H1 (cell line): ENCODE data around the gene CGRRF1. TPM values are rescaled to one million over a fixed set of nuclear protein-coding genes. Genes with fewer than 3 reads are reported as not detected.
A peak's percentile ranks its signal among the peaks of the same experiment; 100 is the strongest.

Experiments used
- CTCF ChIA-PET: fragments of 300-600 bp; sonication (Branson Sonifier 250); formaldehyde crosslinking; loops from one replicate; lab custom pipeline; 2021; ENCODE audit not compliant: partially characterized antibody; lab: Charles Lee
- POLR2A ChIA-PET: fragments of 300-600 bp; sonication (Branson Sonifier 250); formaldehyde crosslinking; loops from one replicate; lab custom pipeline; 2021; ENCODE audit warnings: inconsistent platforms; ENCODE audit not compliant: partially characterized antibody; lab: Charles Lee
- DNase-seq, 2 experiments: peaks; one replicate each; pipeline versions ENCODE4 v3.0.0 to v3.0.0-alpha.2; 2010 to 2022; ENCODE audit warnings: low spot score in 2 of 2, low read depth in 1 of 2, mixed read lengths in 1 of 2
- FAIRE-seq: peaks from 2 replicates; lab custom pipeline; 2011; peaks lifted over from hg19 to GRCh38; lab: Jason Lieb, UNC
- H2AFZ ChIP-seq: 2 replicates; pipeline ENCODE4 v1.8.1; 2012; ENCODE audit warnings: low read length, inconsistent platforms
- H2AK5ac ChIP-seq: 2 replicates; pipeline ENCODE4 v1.6.1; 2013; ENCODE audit warnings: low read depth, low read length
- H2BK120ac ChIP-seq: replicated peaks from 2 replicates; pipeline ENCODE3; 2013; ENCODE audit warnings: low read depth, low read length, inconsistent platforms
- H2BK12ac ChIP-seq: 2 replicates; pipeline ENCODE4 v1.6.1; 2013; ENCODE audit warnings: low read depth, low read length
- H2BK15ac ChIP-seq: 2 replicates; pipeline ENCODE4 v1.6.1; 2013; ENCODE audit warnings: low read length
- H2BK20ac ChIP-seq: 2 replicates; pipeline ENCODE4 v1.6.1; 2013; ENCODE audit warnings: low read length
- H2BK5ac ChIP-seq: 2 replicates; pipeline ENCODE4 v1.6.1; 2013; ENCODE audit warnings: low read depth, low read length
- H3K14ac ChIP-seq: 2 replicates; pipeline ENCODE4 v1.6.1; 2013; ENCODE audit warnings: inconsistent platforms; ENCODE audit not compliant: insufficient read length
- H3K18ac ChIP-seq: 2 replicates; pipeline ENCODE4 v1.6.1; 2013; ENCODE audit warnings: low read length; ENCODE audit errors: extremely low read depth
- H3K23ac ChIP-seq: 2 replicates; pipeline ENCODE4 v1.6.1; 2013; ENCODE audit warnings: inconsistent platforms; ENCODE audit not compliant: insufficient read length
- H3K23me2 ChIP-seq: 2 replicates; pipeline ENCODE4 v1.6.1; 2013; ENCODE audit warnings: low read depth, low read length
- H3K27ac ChIP-seq: 2 replicates; pipeline ENCODE4 v1.6.1; 2011; ENCODE audit warnings: low read depth, low read length, inconsistent platforms
- H3K27me3 ChIP-seq, 4 experiments: replicated peaks in 1 of 4; 1 replicate in 1 of 4; 2 replicates in 3 of 4; pipeline versions ENCODE4 v1.6.1 to v1.8.1; 2011 to 2013; ENCODE audit warnings: low read length in 3 of 4, mild to moderate bottlenecking in 3 of 4, inconsistent platforms in 2 of 4, mixed read lengths in 2 of 4, moderate library complexity in 1 of 4; ENCODE audit not compliant: control insufficient read depth in 3 of 4, insufficient read depth in 3 of 4; ENCODE audit errors: extremely low read depth in 1 of 4
- H3K36me3 ChIP-seq, 4 experiments: 2 replicates each; pipeline versions ENCODE4 v1.6.1 to v1.8.1; 2011 to 2013; ENCODE audit warnings: mild to moderate bottlenecking in 4 of 4, low read length in 3 of 4, moderate library complexity in 2 of 4, control low read depth in 1 of 4, inconsistent platforms in 1 of 4; ENCODE audit not compliant: insufficient read depth in 4 of 4, control insufficient read depth in 2 of 4
- H3K4ac ChIP-seq: replicated peaks from 2 replicates; pipeline ENCODE3; 2013; ENCODE audit warnings: low read length, low read depth, mixed read lengths, inconsistent platforms; ENCODE audit not compliant: insufficient read length
- H3K4me1 ChIP-seq, 4 experiments: replicated peaks in 1 of 4; 1 replicate in 1 of 4; 2 replicates in 3 of 4; pipeline versions ENCODE4 v1.6.1 to v1.8.1; 2011 to 2013; ENCODE audit warnings: low read length in 3 of 4, inconsistent platforms in 2 of 4, mixed read lengths in 1 of 4; ENCODE audit not compliant: insufficient read depth in 4 of 4, control insufficient read depth in 3 of 4
- H3K4me2 ChIP-seq, 2 experiments: 2 replicates each; pipeline versions ENCODE4 v1.6.1 to v1.8.1; 2011 to 2013; ENCODE audit warnings: low read depth in 2 of 2, low read length in 2 of 2, control low read depth in 1 of 2, inconsistent platforms in 1 of 2, mild to moderate bottlenecking in 1 of 2; ENCODE audit not compliant: insufficient read depth in 1 of 2
- H3K4me3 ChIP-seq, 4 experiments: fragments of 200-600, 300-600 bp in 1 of 4; sonication (generic), shearing (Covaris generic), sonication (Bioruptor Twin) in 1 of 4; 2 replicates each; pipeline versions ENCODE4 v1.5.1 to v1.8.1; 2011 to 2016; ENCODE audit warnings: low read length in 4 of 4, low read depth in 3 of 4, control low read depth in 2 of 4, inconsistent platforms in 2 of 4, mild to moderate bottlenecking in 2 of 4, mixed read lengths in 1 of 4, moderate library complexity in 1 of 4; ENCODE audit not compliant: insufficient read depth in 2 of 4; ENCODE audit errors: extremely low read depth in 1 of 4
- H3K56ac ChIP-seq: replicated peaks from 2 replicates; pipeline ENCODE3; 2013; ENCODE audit warnings: low read depth, mild to moderate bottlenecking, mixed read lengths, low read length, inconsistent platforms; ENCODE audit not compliant: insufficient read length
- H3K79me1 ChIP-seq: 2 replicates; pipeline ENCODE4 v1.6.1; 2013; ENCODE audit warnings: low read depth, low read length, control low read depth
- H3K79me2 ChIP-seq, 2 experiments: 2 replicates each; pipeline versions ENCODE4 v1.6.1 to v1.8.1; 2012 to 2013; ENCODE audit warnings: low read length in 2 of 2, mild to moderate bottlenecking in 2 of 2, inconsistent platforms in 1 of 2; ENCODE audit not compliant: insufficient read depth in 2 of 2, control insufficient read depth in 1 of 2
- H3K9ac ChIP-seq, 4 experiments: replicated peaks in 1 of 4; 1 replicate in 1 of 4; 2 replicates in 3 of 4; pipeline versions ENCODE4 v1.6.1 to v1.8.1; 2011 to 2013; ENCODE audit warnings: low read depth in 3 of 4, low read length in 3 of 4, control low read depth in 2 of 4, mild to moderate bottlenecking in 2 of 4, moderate library complexity in 2 of 4, inconsistent platforms in 1 of 4; ENCODE audit errors: extremely low read depth in 1 of 4
- H3K9me3 ChIP-seq, 2 experiments: 2 replicates each; pipeline versions ENCODE4 v1.6.1 to v1.8.1; 2012 to 2013; ENCODE audit warnings: mild to moderate bottlenecking in 2 of 2, moderate library complexity in 2 of 2, control low read depth in 1 of 2, inconsistent platforms in 1 of 2, low read depth in 1 of 2, low read length in 1 of 2, mixed read lengths in 1 of 2; ENCODE audit not compliant: insufficient read depth in 2 of 2
- H4K20me1 ChIP-seq, 2 experiments: replicated peaks in 1 of 2; 2 replicates each; pipeline versions ENCODE3 to v1.8.1; 2011 to 2013; ENCODE audit warnings: inconsistent platforms in 2 of 2, low read length in 2 of 2, mild to moderate bottlenecking in 1 of 2; ENCODE audit not compliant: insufficient read depth in 2 of 2, control insufficient read depth in 1 of 2
- H4K5ac ChIP-seq: 2 replicates; pipeline ENCODE4 v1.6.1; 2013; ENCODE audit warnings: low read length, low read depth, mixed read lengths, inconsistent platforms; ENCODE audit not compliant: insufficient read length
- H4K8ac ChIP-seq: 2 replicates; pipeline ENCODE4 v1.8.0; 2013; ENCODE audit warnings: mild to moderate bottlenecking, moderate library complexity, low read length, inconsistent platforms; ENCODE audit not compliant: insufficient read depth; ENCODE audit errors: extremely low read depth
- H4K91ac ChIP-seq: replicated peaks from 2 replicates; pipeline ENCODE3; 2013; ENCODE audit warnings: low read length, mixed read lengths, inconsistent platforms; ENCODE audit not compliant: insufficient read length
- ASH2L ChIP-seq: fragments of 200-600, 300-600 bp; sonication (generic); IDR thresholded peaks from one replicate; pipeline ENCODE4 v1.7.1; 2017; ENCODE audit warnings: low read length
- CBX8 ChIP-seq: fragments of 300-800, 300-1000 bp; sonication (generic); IDR thresholded peaks from 2 replicates; pipeline ENCODE4 v1.7.1; 2016; ENCODE audit warnings: low read depth, low read length, borderline replicate concordance
- EP300 ChIP-seq, 2 experiments: IDR thresholded peaks; 1 replicate in 1 of 2; 2 replicates in 1 of 2; pipeline ENCODE4 v1.6.1; 2011 to 2012; ENCODE audit warnings: low read depth in 2 of 2, low read length in 2 of 2, mild to moderate bottlenecking in 2 of 2, borderline replicate concordance in 1 of 2, inconsistent platforms in 1 of 2, moderate library complexity in 1 of 2
- GTF2F1 ChIP-seq: IDR thresholded peaks from 2 replicates; pipeline ENCODE4 v1.6.1; 2012; ENCODE audit warnings: low read depth, low read length, improper control_type of control experiment, borderline replicate concordance
- HDAC2 ChIP-seq, 2 experiments: fragments of 300-600 bp in 1 of 2; sonication (generic) in 1 of 2; IDR thresholded peaks; 2 replicates each; pipeline ENCODE4 v1.6.1; 2011 to 2012; ENCODE audit warnings: low read depth in 2 of 2, low read length in 2 of 2, mild to moderate bottlenecking in 2 of 2, moderate library complexity in 2 of 2, borderline replicate concordance in 1 of 2, inconsistent platforms in 1 of 2
- NRF1 ChIP-seq: IDR thresholded peaks from 2 replicates; pipeline ENCODE4 v1.6.1; 2011; ENCODE audit warnings: mild to moderate bottlenecking, low read depth, low read length, improper control_type of control experiment
- RAD21 ChIP-seq, 2 experiments: IDR thresholded peaks in 1 of 2; conservative IDR thresholded peaks in 1 of 2; 2 replicates each; pipeline ENCODE4 v1.6.1; 2011; ENCODE audit warnings: low read depth in 2 of 2, low read length in 2 of 2, improper control_type of control experiment in 1 of 2, inconsistent platforms in 1 of 2, mild to moderate bottlenecking in 1 of 2, moderate library complexity in 1 of 2
- RBBP5 ChIP-seq: IDR thresholded peaks from 2 replicates; pipeline ENCODE4 v1.7.1; 2012; ENCODE audit warnings: low read depth, mild to moderate bottlenecking, inconsistent platforms, low read length, moderate library complexity, borderline replicate concordance
- RXRA ChIP-seq: IDR thresholded peaks from 2 replicates; pipeline ENCODE4 v1.6.1; 2011; ENCODE audit warnings: low read depth, mild to moderate bottlenecking, low read length, moderate library complexity; ENCODE audit not compliant: insufficient read depth
- SIX5 ChIP-seq: IDR thresholded peaks from 2 replicates; pipeline ENCODE4 v1.6.1; 2011; ENCODE audit warnings: mild to moderate bottlenecking, low read depth, low read length
- TAF1 ChIP-seq: IDR thresholded peaks from 2 replicates; pipeline ENCODE4 v1.6.1; 2011; ENCODE audit warnings: mild to moderate bottlenecking, low read depth, low read length
- TEAD4 ChIP-seq: IDR thresholded peaks from 2 replicates; pipeline ENCODE4 v1.6.1; 2012; ENCODE audit warnings: low read depth, low read length, inconsistent platforms, mixed read lengths
- WGBS, 2 experiments: shearing (Covaris generic) in 1 of 2; methylation state at CpG; one replicate each; pipeline versions ENCODE4 v1.1.6 to v1.1.7; 2013 to 2015; ENCODE audit warnings: low lambda C conversion rate in 2 of 2, mixed read lengths in 2 of 2, inconsistent platforms in 1 of 2, low coverage in 1 of 2, missing lambda C conversion rate in 1 of 2; ENCODE audit not compliant: insufficient replicate concordance in 2 of 2, insufficient coverage in 1 of 2, insufficient read length in 1 of 2; ENCODE audit errors: extremely low coverage in 1 of 2, missing lambda C conversion rate in 1 of 2; 5-methylcytosine and 5-hydroxymethylcytosine counted together
- polyA plus RNA-seq, 7 experiments: library from polyadenylated mRNA; depleted of rRNA in 3 of 7; stranded (reverse) in 5 of 7; unstranded in 2 of 7; fragments of >200 nt in 5 of 7; fragments of 200-250 nt in 2 of 7; gene quantifications; 1 replicate in 5 of 7; 2 replicates in 1 of 7; 4 replicates in 1 of 7; pipeline versions ENCODE4 v1.2.1 to v1.2.3, GENCODE V29; 2011 to 2013; ENCODE audit warnings: missing spikeins in 2 of 7, mixed read lengths in 2 of 7
- total RNA-seq: library from RNA; stranded (reverse); fragmentation: NEBNext Ultra II Directional; extraction: Animal tissue kit (Norgen Biotek cat#: 25700); gene quantifications from 2 replicates; pipeline ENCODE4 v1.2.1, GENCODE V29; 2021

The CGRRF1 gene
- total and polyA plus RNA-seq, 2 of the 8 experiments (the other 6 are each of a cell fraction or from before 2014, with no cell fraction given) = 7.4 to 20.2 TPM

- no peak for FAIRE-seq
- Histone ChIP-seq H3K9ac (no peak overlapping the region), H4K91ac (no peak overlapping the region), H3K4me1 (peaks cover 0 to 2% (median 0%) of the 10 kb centered on the region in 4 experiments; a peak in 1 of 7 replicates), H2BK12ac (0 out of 2 replicates have a peak overlapping the region, but pooled peaks have one; percentile 13), H2BK20ac (no peak overlapping the region), H3K56ac (no peak overlapping the region), H3K79me2 (no peaks in the 10 kb centered on the region), H2BK120ac (no peak overlapping the region), H2AFZ (0 out of 2 replicates have a peak overlapping the region, but pooled peaks have one; percentile 47), H4K8ac (no peak overlapping the region)
- CTCF ChIA-PET = interaction anchor here (0.8 to 2.0 kb wide), 7 partner anchors 14 to 348 kb away, joined by 3 to 9 read pairs (median 3); partner anchors contain the start of gene CGRRF1
- TF ChIP-seq EP300 (IDR thresholded peaks at IDR 0.05; ENCODE audit: borderline replicate concordance in 1 of 2, low read depth in 2 of 2, low read length in 2 of 2) = no peak
- no peak for TF ChIP-seq SIX5
- no peak for TF ChIP-seq HDAC2 (IDR thresholded peaks at IDR 0.05; ENCODE audit: borderline replicate concordance in 1 of 2, low read depth in 2 of 2, low read length in 2 of 2)
- TF ChIP-seq RBBP5 = no peak
- TF ChIP-seq NRF1 = no peak
- TF ChIP-seq RXRA = no peak
- TF ChIP-seq RAD21 (IDR thresholded peaks at IDR 0.05 in 1 of 2, conservative IDR thresholded peaks at IDR 0.05 in 1 of 2; ENCODE audit: low read depth in 2 of 2, low read length in 2 of 2) = no peak
- no peak for TF ChIP-seq TAF1
- TF ChIP-seq ASH2L = no peak
- no peak for TF ChIP-seq TEAD4
- no peak for TF ChIP-seq GTF2F1
- no peak for TF ChIP-seq CBX8
- TF ChIP-seq, all 59 proteins: peak for 0
- H3K27me3 ChIP-seq = no peaks in the 10 kb centered on the region
- WGBS, 2 experiments = 78% methylated on average over 1 of the region's 1 CpG; no CpG with 5 or more reads in 1 of the 2 experiments
- POLR2A ChIA-PET = interaction anchor here (0.6 to 2.1 kb wide), 3 partner anchors 11 to 410 kb away, joined by 3 to 7 read pairs (median 3); partner anchors contain the start of gene SAMD4A
- H3K9me3 ChIP-seq = no peaks in the 10 kb centered on the region
- no peak for DNase-seq
- H3K14ac ChIP-seq = no peak overlapping the region
- no peak overlapping the region for H3K18ac ChIP-seq
- no peak overlapping the region for H3K4me2 ChIP-seq
- H2BK15ac ChIP-seq = no peak overlapping the region
- no peaks in the 10 kb centered on the region for H4K20me1 ChIP-seq
- no peak overlapping the region for H4K5ac ChIP-seq
- H3K23me2 ChIP-seq = no peaks in the 10 kb centered on the region
- H3K36me3 ChIP-seq = no peaks in the 10 kb centered on the region
- no peaks in the 10 kb centered on the region for H3K79me1 ChIP-seq
- H3K27ac ChIP-seq = no peak overlapping the region
- no peak overlapping the region for H2AK5ac ChIP-seq
- H3K4me3 ChIP-seq = no peak overlapping the region
- no peak overlapping the region for H2BK5ac ChIP-seq
- H3K4ac ChIP-seq = no peak overlapping the region
- H3K23ac ChIP-seq = no peak overlapping the region
Observed at GRCh38 chr14:54550514-54550913, 40.8 kb downstream of the CGRRF1 start.
